D721Med (cell line): ENCODE results near the gene ENHO.
A peak's percentile ranks its signal among the peaks of the same experiment; 100 is the strongest.

Experiments
- DNase-seq: peaks from one replicate; pipeline ENCODE4 v3.0.0; 2011; ENCODE audit warnings: low spot score; ENCODE audit not compliant: insufficient read length
- FAIRE-seq: peaks from 2 replicates; lab custom pipeline; 2011; peaks lifted over from hg19 to GRCh38; lab: Jason Lieb, UNC
- TF ChIP-seq, protein P1 (sequence below): IDR thresholded peaks from 2 replicates; pipeline ENCODE4 v1.5.1; 2012; ENCODE audit warnings: mild to moderate bottlenecking, control low read depth; ENCODE audit not compliant: insufficient read depth; ENCODE audit errors: missing control alignments

ENHO gene

DNA sequence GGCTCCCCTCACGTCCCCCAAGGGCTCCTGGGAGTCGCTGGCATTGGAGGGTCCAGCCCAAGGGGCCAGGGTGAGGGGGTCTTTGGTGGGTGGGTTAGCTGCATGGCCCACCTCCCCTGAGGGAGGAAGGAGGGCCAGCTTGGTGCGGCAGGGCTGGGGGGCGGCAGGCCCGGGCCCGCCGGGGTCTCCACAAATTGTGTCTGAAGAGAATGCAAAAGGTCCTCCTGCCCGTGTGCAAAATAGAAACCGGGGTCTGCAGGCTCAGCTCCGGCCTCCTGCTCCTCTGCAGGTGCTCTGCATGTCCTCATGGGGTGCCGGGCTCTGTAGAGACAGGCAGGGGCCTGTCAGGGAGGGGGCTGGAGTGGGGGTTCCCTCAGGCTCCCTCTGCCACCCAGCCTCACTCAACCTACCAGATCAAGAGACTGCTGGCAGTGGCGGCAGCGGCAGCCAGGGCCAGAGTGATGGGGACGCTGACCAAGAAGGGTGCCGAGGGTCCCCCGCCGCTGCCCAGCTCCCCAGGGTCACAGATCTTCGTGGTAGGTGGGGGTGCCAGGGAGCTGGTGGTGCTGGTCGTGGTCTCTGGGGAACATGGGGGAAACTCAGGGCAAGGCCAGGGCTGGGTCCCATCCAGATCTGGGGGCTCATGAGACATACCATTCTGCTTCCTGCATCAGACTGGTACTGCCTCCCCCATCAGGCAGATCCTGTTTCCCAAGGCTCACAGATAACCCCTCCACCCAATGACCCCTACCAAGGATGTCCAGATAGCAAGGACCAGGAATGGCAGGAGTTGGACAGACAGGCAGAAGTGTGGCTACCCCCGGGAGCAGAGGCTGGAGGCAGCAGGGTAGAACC, 29.2 kb upstream of the ENHO start:
- TF ChIP-seq, protein P1, sequence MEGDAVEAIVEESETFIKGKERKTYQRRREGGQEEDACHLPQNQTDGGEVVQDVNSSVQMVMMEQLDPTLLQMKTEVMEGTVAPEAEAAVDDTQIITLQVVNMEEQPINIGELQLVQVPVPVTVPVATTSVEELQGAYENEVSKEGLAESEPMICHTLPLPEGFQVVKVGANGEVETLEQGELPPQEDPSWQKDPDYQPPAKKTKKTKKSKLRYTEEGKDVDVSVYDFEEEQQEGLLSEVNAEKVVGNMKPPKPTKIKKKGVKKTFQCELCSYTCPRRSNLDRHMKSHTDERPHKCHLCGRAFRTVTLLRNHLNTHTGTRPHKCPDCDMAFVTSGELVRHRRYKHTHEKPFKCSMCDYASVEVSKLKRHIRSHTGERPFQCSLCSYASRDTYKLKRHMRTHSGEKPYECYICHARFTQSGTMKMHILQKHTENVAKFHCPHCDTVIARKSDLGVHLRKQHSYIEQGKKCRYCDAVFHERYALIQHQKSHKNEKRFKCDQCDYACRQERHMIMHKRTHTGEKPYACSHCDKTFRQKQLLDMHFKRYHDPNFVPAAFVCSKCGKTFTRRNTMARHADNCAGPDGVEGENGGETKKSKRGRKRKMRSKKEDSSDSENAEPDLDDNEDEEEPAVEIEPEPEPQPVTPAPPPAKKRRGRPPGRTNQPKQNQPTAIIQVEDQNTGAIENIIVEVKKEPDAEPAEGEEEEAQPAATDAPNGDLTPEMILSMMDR = no peak
- DNase-seq = no peak
- no peak for FAIRE-seq

DNA sequence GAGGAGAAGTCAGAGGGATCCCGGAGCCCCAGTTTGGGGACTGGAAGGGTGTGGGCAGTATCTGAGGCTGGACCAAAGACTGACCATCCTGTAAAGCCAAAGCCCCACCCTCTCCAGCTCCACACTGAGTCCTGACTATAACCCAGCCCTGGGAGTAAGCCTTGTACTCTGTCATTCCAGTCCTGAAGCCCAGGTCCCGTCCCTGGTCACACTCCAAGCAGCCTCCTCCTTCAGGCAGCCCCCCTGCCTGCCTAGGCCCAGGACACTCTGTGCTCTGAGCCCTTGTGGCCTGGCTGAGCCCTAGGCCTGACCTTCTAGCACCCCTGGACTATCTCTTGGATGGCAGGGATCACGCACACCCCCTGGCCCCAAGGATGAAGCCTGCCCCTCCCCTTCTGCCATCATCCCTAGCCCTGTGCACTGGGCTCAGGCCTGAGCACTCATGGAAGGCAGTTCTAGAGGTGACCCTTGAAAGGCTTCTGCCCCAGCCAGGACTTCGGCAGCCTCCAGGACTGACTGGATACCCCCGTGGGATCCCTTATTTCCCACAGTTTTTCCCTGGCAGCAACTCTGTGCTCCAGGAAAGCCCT, 28.0 kb upstream of the ENHO start:
- FAIRE-seq (no peak), DNase-seq (no peak)
- TF ChIP-seq, protein P1 = no peak

DNA sequence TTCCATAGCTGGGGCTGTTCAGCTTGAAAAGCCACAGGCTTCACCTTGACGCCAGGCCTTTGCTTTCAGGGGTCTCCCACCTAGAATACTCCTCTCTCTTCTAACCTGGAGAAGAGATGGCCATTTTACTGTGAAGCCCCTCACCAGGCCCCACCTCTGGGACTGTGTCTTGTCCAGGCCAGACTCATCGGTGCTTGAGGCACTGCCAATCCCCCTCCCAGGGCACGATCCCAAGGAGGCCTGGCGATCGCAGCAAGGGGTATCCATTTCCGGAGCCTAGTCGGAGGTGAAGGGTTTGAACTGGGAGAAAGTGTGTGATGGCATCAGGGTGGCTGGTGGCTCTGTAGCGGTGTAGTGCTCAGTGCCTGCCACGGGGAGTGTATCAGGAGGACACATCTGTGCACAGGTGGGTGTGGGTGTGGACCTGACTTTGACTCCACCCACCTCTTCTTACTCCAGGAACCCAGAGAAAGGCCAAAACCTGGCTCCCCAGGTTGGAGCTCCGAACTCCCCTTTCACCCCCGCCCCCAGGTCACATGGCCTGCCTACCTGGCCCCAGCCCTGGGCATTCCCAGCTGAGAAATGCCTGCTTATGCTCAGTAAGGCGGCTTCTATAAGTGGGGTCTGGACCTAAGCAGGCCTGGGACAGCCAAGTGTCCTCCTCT, 27.4 kb upstream of the ENHO start:
- TF ChIP-seq, protein P1 = no peak
- no peak for DNase-seq
- FAIRE-seq = no peak

DNA sequence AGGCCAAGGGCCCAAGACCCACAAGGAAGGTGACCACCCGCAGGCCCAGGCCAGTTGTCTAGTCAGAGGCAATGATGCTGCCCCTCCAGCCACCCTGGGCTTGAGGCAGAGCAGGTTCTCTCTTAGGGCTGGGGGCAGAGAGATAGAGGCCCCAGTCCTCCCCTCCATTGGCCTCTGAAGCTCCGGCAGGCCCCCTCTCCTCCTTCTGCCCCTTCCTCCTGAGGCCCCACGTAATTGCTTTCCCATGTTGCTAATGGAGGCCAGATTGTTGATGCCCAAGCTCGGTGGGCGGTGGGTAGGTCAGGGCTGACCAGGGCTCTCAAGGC, 26.6 kb upstream of the ENHO start:
- FAIRE-seq (no peak), DNase-seq (no peak)
- TF ChIP-seq, protein P1 = no peak

DNA sequence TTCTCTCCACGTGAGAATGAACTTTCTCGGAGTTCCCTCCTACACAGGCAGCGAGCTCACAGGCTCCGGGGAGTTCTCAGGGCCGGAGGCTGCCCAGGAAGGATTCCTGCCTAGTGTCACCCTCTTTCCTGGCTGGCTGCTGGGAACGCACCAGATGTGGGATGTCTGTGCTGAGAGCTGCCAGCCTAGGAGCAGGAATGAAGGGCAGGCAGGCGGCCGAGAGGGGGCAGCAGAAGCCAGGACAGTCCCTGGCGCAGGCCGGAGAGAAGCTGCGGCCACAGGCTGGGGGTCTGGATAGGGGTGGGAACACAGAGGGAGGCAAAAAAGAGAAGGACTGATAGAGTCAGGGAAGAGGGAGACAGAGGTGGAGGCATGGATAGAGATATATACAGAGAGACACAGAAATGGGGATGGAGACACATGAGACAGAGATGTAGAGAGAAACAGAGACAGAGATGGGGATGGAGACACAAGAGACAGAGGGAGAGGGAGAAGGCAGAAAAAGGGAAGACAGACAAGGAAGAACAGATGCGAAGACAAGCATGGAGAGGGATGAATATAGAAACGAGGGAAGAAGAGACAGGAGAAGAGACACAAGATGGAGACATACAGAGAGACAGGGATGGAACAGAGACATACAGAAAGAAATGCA, 25.3 kb upstream of the ENHO start:
- DNase-seq = peak; percentile 82
- TF ChIP-seq, protein P1 = peak; percentile 93
- no peak for FAIRE-seq

DNA sequence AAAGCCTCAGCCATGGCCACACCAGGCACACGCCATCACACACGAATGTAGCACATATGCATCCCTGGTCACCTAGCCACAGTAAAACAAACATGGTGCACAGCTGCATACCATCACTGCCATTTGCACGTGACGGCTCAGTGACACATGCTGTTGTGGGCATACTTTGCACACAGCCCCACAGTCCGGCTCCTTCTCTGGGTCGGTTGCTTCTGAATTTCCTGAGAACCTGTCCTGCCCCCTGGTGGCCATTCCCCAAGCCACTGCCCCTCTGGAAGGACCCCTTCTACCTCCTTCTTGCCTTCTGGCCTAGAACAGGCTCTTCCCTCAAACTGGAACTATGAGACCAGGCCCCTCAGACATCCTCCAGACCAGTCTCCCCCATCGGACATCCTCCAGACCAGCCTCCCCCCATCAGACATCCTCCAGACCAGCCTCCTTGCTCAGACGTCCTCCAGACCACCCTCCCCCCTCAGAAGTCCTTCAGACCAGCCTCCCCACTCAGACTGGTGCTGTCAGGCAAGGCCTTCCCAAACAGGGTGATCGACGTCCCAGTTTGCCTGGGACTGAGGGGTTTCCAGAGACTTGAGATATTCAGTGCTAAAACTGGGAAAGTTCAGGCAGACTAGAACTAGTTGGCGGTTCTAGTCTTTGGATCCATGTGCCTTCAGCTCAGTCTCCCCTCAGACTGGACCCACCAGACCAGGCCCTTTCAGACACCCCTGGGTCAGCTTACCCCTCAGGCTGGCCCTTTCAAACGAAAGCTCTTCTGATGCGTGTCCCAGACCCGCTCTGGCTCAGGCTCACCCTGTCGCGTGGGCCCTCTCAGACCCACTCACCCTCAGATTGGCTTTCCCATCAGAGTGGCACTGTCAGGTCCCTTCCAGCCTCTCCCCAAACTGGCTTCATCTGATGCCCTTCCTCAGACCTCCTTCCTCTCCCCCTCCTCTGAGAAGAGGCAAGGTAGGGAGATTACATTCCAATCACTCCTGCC, 24.3 kb upstream of the ENHO start:
- no peak for DNase-seq

More for the DNA sequence above, 24.3 kb upstream of the ENHO start:
- no peak for FAIRE-seq
- TF ChIP-seq, protein P1 = peak; percentile 63
